Prostate gland (tissue), 2 donors: ENCODE results near the gene TFAP2E. TPM values are rescaled to one million over a fixed set of nuclear protein-coding genes. Genes with fewer than 3 reads are reported as not detected.

Source experiments
- DNase-seq: peaks from one replicate; pipeline ENCODE4 v3.0.0-alpha.2; 2019; ENCODE audit warnings: low spot score
- H3K27ac ChIP-seq, 2 donors: fragments of 200-600 bp; sonication (generic); 2 replicates each; pipeline ENCODE4 v1.5.1; 2017 to 2019
- H3K27me3 ChIP-seq: fragments of 200-600 bp; sonication (generic); replicated peaks from 2 replicates; pipeline ENCODE4 v1.5.1; 2019; ENCODE audit not compliant: insufficient read depth
- H3K36me3 ChIP-seq, 2 donors: fragments of 200-600 bp; sonication (generic); 1 replicate in 1 of 2; 2 replicates in 1 of 2; pipeline versions ENCODE4 v1.5.1 to v1.8.1; 2017 to 2019
- H3K4me1 ChIP-seq: fragments of 200-600 bp; sonication (generic); replicated peaks from 2 replicates; pipeline ENCODE4 v1.5.1; 2019
- H3K4me3 ChIP-seq, 2 donors: fragments of 200-600 bp; sonication (generic); 2 replicates each; pipeline ENCODE4 v1.5.1; 2017 to 2019
- H3K9me3 ChIP-seq: fragments of 200-600 bp; sonication (generic); 2 replicates; pipeline ENCODE4 v1.5.1; 2017
- POLR2A ChIP-seq: fragments of 450-650 bp; IDR thresholded peaks from one replicate; pipeline ENCODE4 v1.6.1; 2016; ENCODE audit warnings: antibody characterized with exemption, mild to moderate bottlenecking
- POLR2AphosphoS5 ChIP-seq: sonication (generic); formaldehyde crosslinking; IDR thresholded peaks from one replicate; pipeline ENCODE4 v1.6.1; 2017; ENCODE audit warnings: antibody characterized with exemption
- WGBS: methylation state at CpG from one replicate; pipeline ENCODE4 v1.1.5; 2018; 5-methylcytosine and 5-hydroxymethylcytosine counted together
- intact Hi-C: fragments of 100-400 bp; cut with DNase I; formaldehyde crosslinking; loops from one replicate; pipeline ENCODE4 v1.14.2; 2022
- total RNA-seq, 2 donors: library from RNA; depleted of rRNA; stranded (reverse); fragments of >200 nt; gene quantifications; one replicate each; pipeline ENCODE4 v1.1.0, GENCODE V29; 2016
- TF ChIP-seq, protein P1 (sequence below), 4 experiments: fragments of 200-600 bp in 2 of 4; fragments of 450-650 bp in 2 of 4; sonication (generic) in 2 of 4; IDR thresholded peaks; 1 replicate in 3 of 4; 2 replicates in 1 of 4; pipeline ENCODE4 v1.5.1; 2016 to 2019; ENCODE audit warnings: antibody characterized with exemption in 4 of 4, mild to moderate bottlenecking in 2 of 4, moderate library complexity in 2 of 4

TFAP2E gene
- total RNA-seq, 2 donors from 2014 or later, result 2.0 to 2.2 TPM

DNA sequence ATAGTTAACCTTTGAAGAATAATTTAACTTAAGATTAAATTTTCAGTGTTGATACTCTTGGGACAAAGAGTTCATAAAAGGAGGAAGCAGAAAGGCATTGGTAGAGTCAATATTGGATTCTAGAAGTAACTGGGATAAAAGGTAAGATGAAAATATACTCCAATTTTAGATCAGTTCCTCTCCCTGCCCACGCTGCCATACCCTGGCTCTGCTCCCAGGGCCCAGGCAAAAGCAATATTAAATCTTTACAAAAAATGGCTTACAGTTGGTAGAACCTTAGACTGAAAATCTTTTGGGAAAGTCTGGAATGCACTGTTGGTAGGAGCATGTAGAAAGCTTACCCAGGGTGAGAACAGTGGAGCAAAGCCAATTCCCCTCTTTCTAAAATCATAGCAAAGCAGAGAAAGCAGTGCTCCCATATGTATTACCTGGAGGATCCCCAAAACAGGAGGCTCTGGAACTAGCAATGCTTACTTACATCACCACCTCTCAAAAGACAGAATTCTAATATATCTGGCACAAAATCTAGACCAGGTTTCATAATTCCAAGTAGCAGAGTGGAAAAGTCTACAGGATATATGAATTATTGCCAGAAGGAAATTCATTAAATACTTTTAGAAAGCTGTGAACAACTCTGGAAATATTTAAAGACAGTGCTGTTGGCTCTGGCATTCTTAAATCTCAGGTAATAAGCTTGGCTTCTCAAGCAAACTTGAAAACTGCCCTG lies 40.5 kb upstream of the TFAP2E start:
- TF ChIP-seq POLR2A (no peak), POLR2AphosphoS5 (no peak)
- TF ChIP-seq, protein P1, sequence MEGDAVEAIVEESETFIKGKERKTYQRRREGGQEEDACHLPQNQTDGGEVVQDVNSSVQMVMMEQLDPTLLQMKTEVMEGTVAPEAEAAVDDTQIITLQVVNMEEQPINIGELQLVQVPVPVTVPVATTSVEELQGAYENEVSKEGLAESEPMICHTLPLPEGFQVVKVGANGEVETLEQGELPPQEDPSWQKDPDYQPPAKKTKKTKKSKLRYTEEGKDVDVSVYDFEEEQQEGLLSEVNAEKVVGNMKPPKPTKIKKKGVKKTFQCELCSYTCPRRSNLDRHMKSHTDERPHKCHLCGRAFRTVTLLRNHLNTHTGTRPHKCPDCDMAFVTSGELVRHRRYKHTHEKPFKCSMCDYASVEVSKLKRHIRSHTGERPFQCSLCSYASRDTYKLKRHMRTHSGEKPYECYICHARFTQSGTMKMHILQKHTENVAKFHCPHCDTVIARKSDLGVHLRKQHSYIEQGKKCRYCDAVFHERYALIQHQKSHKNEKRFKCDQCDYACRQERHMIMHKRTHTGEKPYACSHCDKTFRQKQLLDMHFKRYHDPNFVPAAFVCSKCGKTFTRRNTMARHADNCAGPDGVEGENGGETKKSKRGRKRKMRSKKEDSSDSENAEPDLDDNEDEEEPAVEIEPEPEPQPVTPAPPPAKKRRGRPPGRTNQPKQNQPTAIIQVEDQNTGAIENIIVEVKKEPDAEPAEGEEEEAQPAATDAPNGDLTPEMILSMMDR (IDR thresholded peaks at IDR 0.05), result no peak
- H3K36me3 ChIP-seq, result no peaks in the 10 kb centered on the region
- 47% methylated on average over 1 of the region's 1 CpG for WGBS
- no peak overlapping the region for H3K4me3 ChIP-seq
- no peak for DNase-seq
- H3K9me3 ChIP-seq, result no peaks in the 10 kb centered on the region
- H3K4me1 ChIP-seq, result no peaks in the 10 kb centered on the region
- no peak overlapping the region for H3K27ac ChIP-seq
- H3K27me3 ChIP-seq, result no peaks in the 10 kb centered on the region
- intact Hi-C loops, result no loop called here

DNA sequence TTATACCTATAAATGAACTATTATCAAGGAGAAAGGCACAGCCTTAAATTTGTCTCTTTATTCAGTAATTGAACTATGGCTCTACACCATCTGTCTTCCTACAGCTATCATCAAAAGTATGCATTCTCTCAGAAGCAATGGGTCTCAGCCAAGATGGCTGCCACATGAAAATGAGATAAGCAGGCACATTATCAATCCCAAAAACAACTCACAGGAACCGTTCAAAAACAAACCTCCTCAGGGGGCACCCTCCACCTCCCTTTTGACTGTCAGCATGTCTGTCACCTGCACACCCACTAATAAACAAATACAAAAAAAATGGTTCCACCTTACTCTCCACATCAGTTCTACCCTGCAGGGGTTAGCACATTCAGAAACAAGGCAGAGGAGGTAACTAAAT lies 39.5 kb upstream of the TFAP2E start:
- no peaks in the 10 kb centered on the region for H3K27me3 ChIP-seq
- no peak for DNase-seq
- H3K4me1 ChIP-seq, result no peaks in the 10 kb centered on the region
- no peak overlapping the region for H3K27ac ChIP-seq
- intact Hi-C loops, result no loop called here
- H3K4me3 ChIP-seq, result no peak overlapping the region
- WGBS, result 40% methylated on average over 1 of the region's 1 CpG
- no peaks in the 10 kb centered on the region for H3K9me3 ChIP-seq
- no peaks in the 10 kb centered on the region for H3K36me3 ChIP-seq
- TF ChIP-seq, protein P1 (IDR thresholded peaks at IDR 0.05), result no peak
- no peak for TF ChIP-seq POLR2A
- no peak for TF ChIP-seq POLR2AphosphoS5

DNA sequence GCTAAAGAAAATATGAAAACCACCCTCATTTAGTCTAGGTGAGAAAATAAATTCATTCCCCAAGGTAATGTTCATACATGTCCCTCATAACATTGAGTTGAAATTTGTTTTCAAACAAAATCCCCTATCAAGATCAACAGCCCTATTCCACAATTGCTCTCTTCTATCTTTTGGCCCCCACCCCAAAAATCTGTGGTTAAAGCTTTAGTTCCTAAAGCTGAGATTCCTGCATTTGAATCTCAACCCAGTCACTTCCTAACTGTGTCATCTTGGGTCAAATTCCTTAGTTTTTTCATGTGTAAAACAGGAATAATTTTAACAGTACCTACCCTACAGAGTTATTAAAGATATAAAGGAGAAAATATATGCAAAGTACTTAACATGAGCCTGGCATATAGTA lies 37.9 kb upstream of the TFAP2E start:
- no peaks in the 10 kb centered on the region for H3K9me3 ChIP-seq
- H3K27ac ChIP-seq, result no peak overlapping the region
- no peaks in the 10 kb centered on the region for H3K27me3 ChIP-seq
- no peak overlapping the region for H3K4me3 ChIP-seq
- no peaks in the 10 kb centered on the region for H3K36me3 ChIP-seq
- intact Hi-C loops, result no loop called here
- TF ChIP-seq POLR2AphosphoS5 (no peak), POLR2A (no peak)
- TF ChIP-seq, protein P1 (IDR thresholded peaks at IDR 0.05), result no peak
- no peaks in the 10 kb centered on the region for H3K4me1 ChIP-seq
- DNase-seq, result no peak

DNA sequence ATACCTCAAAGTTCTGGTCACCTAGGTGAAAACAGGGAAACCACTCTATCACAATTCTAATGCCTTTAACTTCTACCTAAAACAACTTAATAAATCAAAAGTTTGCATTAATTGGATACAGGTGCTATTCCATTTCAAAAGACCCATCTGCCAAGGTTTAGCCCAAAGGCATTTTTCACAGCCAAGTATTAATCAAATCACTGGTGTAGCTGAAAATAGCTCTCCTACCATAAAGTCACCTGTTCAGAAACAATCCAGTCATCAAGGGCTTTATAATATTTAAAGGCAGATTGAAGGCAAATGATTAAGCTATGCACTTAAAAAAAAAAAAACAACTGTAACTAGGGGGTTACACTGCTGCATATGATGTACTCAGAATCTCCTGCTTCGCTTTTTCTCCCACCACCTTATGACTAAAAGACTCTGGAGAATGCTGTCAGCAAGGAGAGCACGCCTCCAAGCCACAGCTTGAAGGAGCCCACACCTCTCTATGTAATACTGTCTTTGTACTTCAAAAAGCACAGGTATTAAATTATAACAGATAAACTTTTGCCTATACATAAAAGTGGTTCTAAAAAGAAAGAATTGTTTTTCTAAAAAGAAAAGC lies 36.5 kb upstream of the TFAP2E start:
- 71% methylated on average over 2 of the region's 2 CpGs for WGBS
- intact Hi-C loops, result no loop called here
- no peak overlapping the region for H3K4me3 ChIP-seq
- H3K27me3 ChIP-seq, result no peaks in the 10 kb centered on the region
- no peaks in the 10 kb centered on the region for H3K4me1 ChIP-seq
- no peak overlapping the region for H3K27ac ChIP-seq
- DNase-seq, result no peak
- TF ChIP-seq POLR2A, result no peak
- TF ChIP-seq, protein P1 (IDR thresholded peaks at IDR 0.05), result no peak
- no peak for TF ChIP-seq POLR2AphosphoS5
- H3K36me3 ChIP-seq, result no peaks in the 10 kb centered on the region
- H3K9me3 ChIP-seq, result no peaks in the 10 kb centered on the region

DNA sequence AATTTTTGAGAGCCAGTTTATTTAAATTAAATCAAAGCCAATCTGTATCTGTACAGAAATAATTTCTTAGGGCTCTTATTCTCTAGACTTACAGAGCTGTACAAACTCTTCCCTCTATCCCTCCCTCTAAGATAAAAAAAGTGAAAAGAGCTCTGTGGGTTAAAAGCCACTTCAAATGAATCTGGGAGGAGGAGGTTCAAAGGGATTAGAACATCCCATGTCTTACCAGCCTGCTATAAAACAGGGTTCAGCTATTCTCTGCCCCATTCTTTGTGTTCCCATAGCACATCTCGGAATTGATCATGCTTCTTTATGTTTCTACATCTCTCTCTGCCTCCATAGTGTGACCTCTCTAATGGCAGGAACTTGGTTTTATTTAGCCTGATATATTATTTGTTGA lies 35.3 kb upstream of the TFAP2E start:
- Histone ChIP-seq H3K4me3 (no peak overlapping the region), H3K4me1 (no peaks in the 10 kb centered on the region), H3K9me3 (no peaks in the 10 kb centered on the region), H3K36me3 (no peaks in the 10 kb centered on the region), H3K27me3 (no peaks in the 10 kb centered on the region), H3K27ac (no peak overlapping the region)
- intact Hi-C loops, result no loop called here
- WGBS, result 88% methylated on average over 1 of the region's 1 CpG
- TF ChIP-seq POLR2A (no peak), POLR2AphosphoS5 (no peak)
- TF ChIP-seq, protein P1 (IDR thresholded peaks at IDR 0.05), result no peak
- no peak for DNase-seq
